ENCODE measurements around the gene OVAAL. TPM values are rescaled to one million over a fixed set of nuclear protein-coding genes. Genes with fewer than 3 reads are reported as not detected.
A peak's percentile ranks its signal among the peaks of the same experiment; 100 is the strongest.

OVAAL gene
- total RNA-seq, 3 donors from 2014 or later (not counting 1 experiment from before 2014, with no cell fraction given): not detected

GRCh38 chr1:180515857-180516388 is 42.8 kb upstream of the OVAAL start:
- peak; percentile 88 to 98 (median 91) for ATAC-seq
- Mint-ChIP-seq H3K27me3 (ENCODE audit: low read depth in 2 of 2) (peaks cover 14 to 19% of the 10 kb centered on the region in 2 donors), H3K4me3 (no peak overlapping the region), H3K9me3 (no peaks in the 10 kb centered on the region), H3K27ac (no peak overlapping the region), H3K4me1 (no peaks in the 10 kb centered on the region), H3K36me3 (no peaks in the 10 kb centered on the region)
- TF ChIP-seq CTCF (IDR thresholded peaks at IDR 0.05): peak; percentile 87
- Histone ChIP-seq H3K36me3 (ENCODE audit: control insufficient read depth, insufficient read depth, low read length) (no peaks in the 10 kb centered on the region), H3K4me1 (ENCODE audit: control insufficient read depth, insufficient read depth, low read length) (no peaks in the 10 kb centered on the region), H3K4me3 (ENCODE audit: low read length) (no peak overlapping the region), H3K9me3 (ENCODE audit: control insufficient read depth, insufficient read depth, low read length) (no peaks in the 10 kb centered on the region), H3K27ac (ENCODE audit: low read length) (no peak overlapping the region), H3K27me3 (ENCODE audit: control insufficient read depth, insufficient read depth, low read length) (no peaks in the 10 kb centered on the region)
- intact Hi-C loops (cut with micrococcal nuclease): loop anchor here (1.0 to 5.0 kb wide), 3 partner anchors 346 to 650 kb away; no protein-coding TSS in a partner anchor
- 25% methylated on average over 7 of the region's 8 CpGs for WGBS (ENCODE audit: insufficient coverage)
- DNase-seq: peak; percentile 23 to 83

GRCh38 chr1:180519846-180520245 is 38.9 kb upstream of the OVAAL start:
- H3K27me3 Mint-ChIP-seq (ENCODE audit: low read depth in 2 of 2): peaks cover 0 to 7% of the 10 kb centered on the region in 2 donors

GRCh38 chr1:180521474-180522212 is 37.1 kb upstream of the OVAAL start:
- Histone ChIP-seq H3K27ac (ENCODE audit: low read length) (no peak overlapping the region), H3K27me3 (ENCODE audit: control insufficient read depth, insufficient read depth, low read length) (no peaks in the 10 kb centered on the region), H3K36me3 (ENCODE audit: control insufficient read depth, insufficient read depth, low read length) (no peaks in the 10 kb centered on the region), H3K4me3 (ENCODE audit: low read length) (no peak overlapping the region), H3K9me3 (ENCODE audit: control insufficient read depth, insufficient read depth, low read length) (no peaks in the 10 kb centered on the region), H3K4me1 (ENCODE audit: control insufficient read depth, insufficient read depth, low read length) (peaks cover 3% of the 10 kb centered on the region)
- no peak overlapping the region for H3K27ac Mint-ChIP-seq
- no peaks in the 10 kb centered on the region for H3K9me3 Mint-ChIP-seq
- no peak for TF ChIP-seq CTCF (IDR thresholded peaks at IDR 0.05)
- H3K4me3 Mint-ChIP-seq: no peak overlapping the region
- H3K36me3 Mint-ChIP-seq: no peaks in the 10 kb centered on the region
- no peak for DNase-seq
- no peak for ATAC-seq
- WGBS (ENCODE audit: insufficient coverage): 78% methylated on average over 5 of the region's 9 CpGs
- intact Hi-C loops (cut with micrococcal nuclease): no loop called here
- peaks cover 0 to 10% of the 10 kb centered on the region in 2 donors for H3K27me3 Mint-ChIP-seq (ENCODE audit: low read depth in 2 of 2)
- peaks cover 0 to 4% of the 10 kb centered on the region in 2 donors for H3K4me1 Mint-ChIP-seq

More at GRCh38 chr1:180519846-180520245, 38.9 kb upstream of the OVAAL start:
- Histone ChIP-seq H3K9me3 (ENCODE audit: control insufficient read depth, insufficient read depth, low read length) (no peaks in the 10 kb centered on the region), H3K27me3 (ENCODE audit: control insufficient read depth, insufficient read depth, low read length) (no peaks in the 10 kb centered on the region), H3K27ac (ENCODE audit: low read length) (no peak overlapping the region), H3K36me3 (ENCODE audit: control insufficient read depth, insufficient read depth, low read length) (no peaks in the 10 kb centered on the region), H3K4me1 (ENCODE audit: control insufficient read depth, insufficient read depth, low read length) (no peaks in the 10 kb centered on the region), H3K4me3 (ENCODE audit: low read length) (no peak overlapping the region)
- ATAC-seq (no peak), DNase-seq (no peak)
- Mint-ChIP-seq H3K27ac (no peak overlapping the region), H3K4me3 (no peak overlapping the region), H3K9me3 (no peaks in the 10 kb centered on the region), H3K4me1 (no peaks in the 10 kb centered on the region), H3K36me3 (no peaks in the 10 kb centered on the region)
- whole genome bisulfite sequencing (ENCODE audit: insufficient coverage): 48% methylated on average over 4 of the region's 4 CpGs
- no peak for TF ChIP-seq CTCF (IDR thresholded peaks at IDR 0.05)
- intact Hi-C loops (cut with micrococcal nuclease): loop anchor here (5.0 kb wide), 1 partner anchor 342 kb away; no protein-coding TSS in a partner anchor

All from natural killer cell (primary cell).